HepG2 (cell line): ENCODE results near the gene FOLR3.

Source experiments
- ADNP ChIP-seq: sonication (generic); formaldehyde crosslinking; IDR thresholded peaks from 2 replicates; pipeline ENCODE4 v1.4.0; 2020; ENCODE audit warnings: missing genetic modification reagents
- EZH2 ChIP-seq: conservative IDR thresholded peaks from 2 replicates; pipeline ENCODE4 v1.6.1; 2012; ENCODE audit warnings: mild to moderate bottlenecking, low read depth, low read length, moderate library complexity
- FOXP1 ChIP-seq, 2 experiments: fragments of 450-650 bp in 1 of 2; IDR thresholded peaks; 2 replicates each; pipeline ENCODE4 v1.6.1; 2017 to 2018; ENCODE audit warnings: antibody characterized with exemption in 1 of 2
- GATAD2A ChIP-seq: IDR thresholded peaks from 2 replicates; pipeline ENCODE4 v1.6.1; 2016
- SMC3 ChIP-seq: IDR thresholded peaks from 2 replicates; pipeline ENCODE4 v1.6.1; 2011; ENCODE audit warnings: low read length, improper control_type of control experiment
- TF ChIP-seq, protein P1 (sequence below): sonication (generic); formaldehyde crosslinking; IDR thresholded peaks from 2 replicates; pipeline ENCODE4 v1.4.0; 2020; ENCODE audit warnings: mild to moderate bottlenecking, missing genetic modification reagents
- TF ChIP-seq, protein P2 (sequence below): sonication (generic); formaldehyde crosslinking; IDR thresholded peaks from 2 replicates; pipeline ENCODE4 v1.4.0; 2020; ENCODE audit warnings: mild to moderate bottlenecking, missing genetic modification reagents
- TF ChIP-seq, protein P3 (sequence below): sonication (generic); formaldehyde crosslinking; IDR thresholded peaks from 2 replicates; pipeline ENCODE4 v1.4.0; 2020; ENCODE audit warnings: missing genetic modification reagents
- TF ChIP-seq, protein P4 (sequence below): sonication (generic); formaldehyde crosslinking; IDR thresholded peaks from 2 replicates; pipeline ENCODE4 v1.4.0; 2020; ENCODE audit warnings: missing genetic modification reagents

DNA sequence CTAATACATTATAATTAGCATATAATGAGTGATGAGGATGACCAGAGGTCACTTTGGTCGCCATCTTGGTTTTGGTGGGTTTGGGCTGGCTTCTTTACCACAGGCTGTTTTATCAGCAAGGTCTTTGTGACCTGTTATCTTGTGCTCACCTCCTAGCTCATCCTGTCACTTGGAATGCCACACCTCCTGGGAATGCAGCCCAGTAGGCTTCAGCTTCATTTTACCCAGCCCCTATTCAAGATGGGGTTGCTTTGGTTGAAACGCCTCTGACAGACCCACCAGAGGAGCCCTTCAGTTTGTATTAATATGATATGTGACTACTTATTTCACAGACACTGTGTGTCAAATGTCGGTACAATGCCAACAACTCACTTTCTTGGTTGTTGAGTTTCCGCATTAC lies 20.2 kb downstream of the FOLR3 start:
- TF ChIP-seq FOXP1 (IDR thresholded peaks at IDR 0.05): no peak
- no peak for TF ChIP-seq FOXP1 (CRISPR knock-in tag; IDR thresholded peaks at IDR 0.05)
- TF ChIP-seq EZH2: no peak
- no peak for TF ChIP-seq GATAD2A (CRISPR knock-in tag)
- no peak for TF ChIP-seq SMC3
- TF ChIP-seq, protein P1, sequence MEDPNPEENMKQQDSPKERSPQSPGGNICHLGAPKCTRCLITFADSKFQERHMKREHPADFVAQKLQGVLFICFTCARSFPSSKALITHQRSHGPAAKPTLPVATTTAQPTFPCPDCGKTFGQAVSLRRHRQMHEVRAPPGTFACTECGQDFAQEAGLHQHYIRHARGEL: no peak
- TF ChIP-seq, protein P2, sequence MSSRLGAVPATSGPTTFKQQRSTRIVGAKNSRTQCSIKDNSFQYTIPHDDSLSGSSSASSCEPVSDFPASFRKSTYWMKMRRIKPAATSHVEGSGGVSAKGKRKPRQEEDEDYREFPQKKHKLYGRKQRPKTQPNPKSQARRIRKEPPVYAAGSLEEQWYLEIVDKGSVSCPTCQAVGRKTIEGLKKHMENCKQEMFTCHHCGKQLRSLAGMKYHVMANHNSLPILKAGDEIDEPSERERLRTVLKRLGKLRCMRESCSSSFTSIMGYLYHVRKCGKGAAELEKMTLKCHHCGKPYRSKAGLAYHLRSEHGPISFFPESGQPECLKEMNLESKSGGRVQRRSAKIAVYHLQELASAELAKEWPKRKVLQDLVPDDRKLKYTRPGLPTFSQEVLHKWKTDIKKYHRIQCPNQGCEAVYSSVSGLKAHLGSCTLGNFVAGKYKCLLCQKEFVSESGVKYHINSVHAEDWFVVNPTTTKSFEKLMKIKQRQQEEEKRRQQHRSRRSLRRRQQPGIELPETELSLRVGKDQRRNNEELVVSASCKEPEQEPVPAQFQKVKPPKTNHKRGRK: no peak
- TF ChIP-seq, protein P3, sequence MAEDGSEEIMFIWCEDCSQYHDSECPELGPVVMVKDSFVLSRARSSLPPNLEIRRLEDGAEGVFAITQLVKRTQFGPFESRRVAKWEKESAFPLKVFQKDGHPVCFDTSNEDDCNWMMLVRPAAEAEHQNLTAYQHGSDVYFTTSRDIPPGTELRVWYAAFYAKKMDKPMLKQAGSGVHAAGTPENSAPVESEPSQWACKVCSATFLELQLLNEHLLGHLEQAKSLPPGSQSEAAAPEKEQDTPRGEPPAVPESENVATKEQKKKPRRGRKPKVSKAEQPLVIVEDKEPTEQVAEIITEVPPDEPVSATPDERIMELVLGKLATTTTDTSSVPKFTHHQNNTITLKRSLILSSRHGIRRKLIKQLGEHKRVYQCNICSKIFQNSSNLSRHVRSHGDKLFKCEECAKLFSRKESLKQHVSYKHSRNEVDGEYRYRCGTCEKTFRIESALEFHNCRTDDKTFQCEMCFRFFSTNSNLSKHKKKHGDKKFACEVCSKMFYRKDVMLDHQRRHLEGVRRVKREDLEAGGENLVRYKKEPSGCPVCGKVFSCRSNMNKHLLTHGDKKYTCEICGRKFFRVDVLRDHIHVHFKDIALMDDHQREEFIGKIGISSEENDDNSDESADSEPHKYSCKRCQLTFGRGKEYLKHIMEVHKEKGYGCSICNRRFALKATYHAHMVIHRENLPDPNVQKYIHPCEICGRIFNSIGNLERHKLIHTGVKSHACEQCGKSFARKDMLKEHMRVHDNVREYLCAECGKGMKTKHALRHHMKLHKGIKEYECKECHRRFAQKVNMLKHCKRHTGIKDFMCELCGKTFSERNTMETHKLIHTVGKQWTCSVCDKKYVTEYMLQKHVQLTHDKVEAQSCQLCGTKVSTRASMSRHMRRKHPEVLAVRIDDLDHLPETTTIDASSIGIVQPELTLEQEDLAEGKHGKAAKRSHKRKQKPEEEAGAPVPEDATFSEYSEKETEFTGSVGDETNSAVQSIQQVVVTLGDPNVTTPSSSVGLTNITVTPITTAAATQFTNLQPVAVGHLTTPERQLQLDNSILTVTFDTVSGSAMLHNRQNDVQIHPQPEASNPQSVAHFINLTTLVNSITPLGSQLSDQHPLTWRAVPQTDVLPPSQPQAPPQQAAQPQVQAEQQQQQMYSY: no peak
- no peak for TF ChIP-seq ADNP (CRISPR knock-in tag)
- TF ChIP-seq, protein P4, sequence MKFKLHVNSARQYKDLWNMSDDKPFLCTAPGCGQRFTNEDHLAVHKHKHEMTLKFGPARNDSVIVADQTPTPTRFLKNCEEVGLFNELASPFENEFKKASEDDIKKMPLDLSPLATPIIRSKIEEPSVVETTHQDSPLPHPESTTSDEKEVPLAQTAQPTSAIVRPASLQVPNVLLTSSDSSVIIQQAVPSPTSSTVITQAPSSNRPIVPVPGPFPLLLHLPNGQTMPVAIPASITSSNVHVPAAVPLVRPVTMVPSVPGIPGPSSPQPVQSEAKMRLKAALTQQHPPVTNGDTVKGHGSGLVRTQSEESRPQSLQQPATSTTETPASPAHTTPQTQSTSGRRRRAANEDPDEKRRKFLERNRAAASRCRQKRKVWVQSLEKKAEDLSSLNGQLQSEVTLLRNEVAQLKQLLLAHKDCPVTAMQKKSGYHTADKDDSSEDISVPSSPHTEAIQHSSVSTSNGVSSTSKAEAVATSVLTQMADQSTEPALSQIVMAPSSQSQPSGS (CRISPR knock-in tag): no peak
